T-helper 1 cell treated with Interleukin-12 subunit alpha and Interleukin-12 subunit beta and Interleukin-4 antibody, amounts not matched to agents 30 μg/mL and 1 μg/mL, for 36 hours (primary cell): ENCODE results near the gene TMEM184A.
A peak's percentile ranks its signal among the peaks of the same experiment; 100 is the strongest.

Source experiments
- H3K27ac Mint-ChIP-seq: one replicate; pipeline ENCODE4 v1.8.0; 2021; ENCODE audit warnings: mild to moderate bottlenecking, mixed read lengths
- H3K27me3 Mint-ChIP-seq: one replicate; pipeline ENCODE4 v1.8.0; 2021; ENCODE audit warnings: low read depth, mixed read lengths
- H3K36me3 Mint-ChIP-seq: one replicate; pipeline ENCODE4 v1.8.0; 2021; ENCODE audit warnings: low read depth, mixed read lengths
- H3K4me1 Mint-ChIP-seq: one replicate; pipeline ENCODE4 v1.8.0; 2021; ENCODE audit warnings: low read depth, mixed read lengths
- H3K4me3 Mint-ChIP-seq: one replicate; pipeline ENCODE4 v1.8.0; 2021; ENCODE audit warnings: mild to moderate bottlenecking, moderate library complexity, mixed read lengths
- H3K9me3 Mint-ChIP-seq: one replicate; pipeline ENCODE4 v1.8.0; 2021; ENCODE audit warnings: mixed read lengths

Gene TMEM184A

GRCh38 chr7:1555813-1556543, at the start of gene TMEM184A:
Gene TMEM184A, minus strand, starts transcription at chr7:1556205. Its CDS starts 721 bp downstream, at chr7:1555484.
- no peaks in the 10 kb centered on the region for H3K9me3 Mint-ChIP-seq
- H3K4me1 Mint-ChIP-seq = no peaks in the 10 kb centered on the region
- H3K36me3 Mint-ChIP-seq = no peaks in the 10 kb centered on the region
- no peak within 1 kb of the TSS for H3K4me3 Mint-ChIP-seq
- H3K27ac Mint-ChIP-seq = no peak within 1 kb of the TSS
- H3K27me3 Mint-ChIP-seq = no peaks in the 10 kb centered on the region

- Mint-ChIP-seq H3K9me3 (no peaks in the 10 kb centered on the region), H3K4me1 (no peaks in the 10 kb centered on the region), H3K27me3 (peaks cover 5% of the 10 kb centered on the region), H3K4me3 (no peak overlapping the region), H3K36me3 (no peaks in the 10 kb centered on the region), H3K27ac (no peak overlapping the region)
Measured at GRCh38 chr7:1604383-1604782, 48.4 kb upstream of the TMEM184A start.

DNA sequence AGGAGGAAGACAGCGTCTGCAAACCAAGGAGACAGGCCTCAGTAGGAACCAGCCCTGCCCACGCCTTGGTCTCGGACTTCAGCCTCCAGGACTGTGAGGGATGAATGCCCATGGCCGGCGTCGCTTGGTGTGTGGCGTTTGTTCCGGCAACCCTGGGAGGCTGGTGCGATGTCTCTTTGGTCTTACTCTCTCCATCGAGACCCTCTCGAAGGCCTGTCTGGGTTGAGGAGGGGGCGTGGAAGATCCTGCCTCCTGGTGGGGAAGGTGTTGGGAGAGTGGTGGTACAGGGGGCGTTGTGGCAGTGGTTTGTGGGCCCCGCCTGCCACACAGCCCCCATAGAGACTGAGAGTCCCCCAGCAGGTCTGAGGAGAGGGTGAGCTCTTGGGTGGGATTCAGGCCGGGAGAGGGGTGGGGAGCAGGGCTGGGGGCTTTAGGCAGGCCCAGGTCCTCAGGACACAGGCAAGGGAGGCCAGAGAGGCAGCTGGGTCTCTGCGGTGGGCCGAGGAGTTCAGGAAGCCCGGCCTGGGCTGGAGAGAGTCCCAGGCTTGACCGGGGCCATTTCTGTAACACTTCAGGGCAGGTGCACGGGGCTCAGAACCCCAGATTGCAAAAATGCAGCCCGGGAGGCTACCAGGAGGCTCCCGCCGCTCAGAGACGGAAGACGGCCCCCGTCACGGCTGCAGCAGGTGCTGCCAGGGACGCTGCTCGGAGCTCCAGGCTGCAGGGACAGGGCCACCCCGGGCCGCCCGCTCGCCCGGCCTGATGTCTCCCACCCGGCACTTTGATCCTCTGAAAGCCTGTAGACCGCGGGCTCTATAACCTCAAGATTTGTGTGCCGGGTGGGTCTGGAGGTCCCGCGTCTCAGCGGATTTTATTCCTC, 47.6 kb upstream of the TMEM184A start:
- no peak overlapping the region for H3K4me3 Mint-ChIP-seq
- peaks cover 5% of the 10 kb centered on the region for H3K27me3 Mint-ChIP-seq
- no peaks in the 10 kb centered on the region for H3K4me1 Mint-ChIP-seq
- no peaks in the 10 kb centered on the region for H3K36me3 Mint-ChIP-seq
- peaks cover under 1% of the 10 kb centered on the region for H3K9me3 Mint-ChIP-seq
- no peak overlapping the region for H3K27ac Mint-ChIP-seq

DNA sequence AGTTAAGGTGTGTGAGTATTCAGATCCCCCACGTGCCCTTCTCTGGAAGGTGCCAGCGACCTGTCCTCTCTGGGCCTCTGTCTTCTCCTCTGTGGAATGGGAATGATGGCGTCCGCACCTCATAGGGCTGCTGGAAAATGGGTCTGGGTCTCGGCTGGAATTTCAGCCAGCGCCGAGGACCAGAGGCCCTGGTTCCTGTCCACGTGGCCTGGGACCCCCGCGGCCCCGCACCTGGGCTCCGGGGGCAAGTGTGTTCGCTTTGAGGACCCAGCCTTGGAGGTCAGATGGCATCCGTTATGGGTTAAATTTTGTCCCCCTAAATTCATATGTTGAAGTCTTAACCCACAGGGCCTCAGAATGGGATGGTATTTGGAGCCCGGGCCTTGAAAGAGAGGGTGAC, 46.4 kb upstream of the TMEM184A start:
- no peak overlapping the region for H3K27ac Mint-ChIP-seq
- H3K9me3 Mint-ChIP-seq = peaks cover 5% of the 10 kb centered on the region
- H3K4me3 Mint-ChIP-seq = no peak overlapping the region
- peaks cover 5% of the 10 kb centered on the region for H3K27me3 Mint-ChIP-seq
- no peaks in the 10 kb centered on the region for H3K4me1 Mint-ChIP-seq
- no peaks in the 10 kb centered on the region for H3K36me3 Mint-ChIP-seq

GRCh38 chr7:1601956-1602355, 46.0 kb upstream of the TMEM184A start:
- Mint-ChIP-seq H3K9me3 (peaks cover 5% of the 10 kb centered on the region), H3K27ac (no peak overlapping the region), H3K36me3 (no peaks in the 10 kb centered on the region), H3K27me3 (peaks cover 5% of the 10 kb centered on the region), H3K4me3 (no peak overlapping the region), H3K4me1 (no peaks in the 10 kb centered on the region)

- Mint-ChIP-seq H3K4me1 (no peaks in the 10 kb centered on the region), H3K36me3 (no peaks in the 10 kb centered on the region), H3K9me3 (peaks cover 5% of the 10 kb centered on the region), H3K4me3 (no peak overlapping the region), H3K27me3 (no peaks in the 10 kb centered on the region), H3K27ac (no peak overlapping the region)
Measured at GRCh38 chr7:1599640-1600395, 43.8 kb upstream of the TMEM184A start.

- peaks cover 5% of the 10 kb centered on the region for H3K9me3 Mint-ChIP-seq
- H3K4me1 Mint-ChIP-seq = no peaks in the 10 kb centered on the region
- no peaks in the 10 kb centered on the region for H3K36me3 Mint-ChIP-seq
- no peak overlapping the region for H3K27ac Mint-ChIP-seq
- H3K27me3 Mint-ChIP-seq = no peaks in the 10 kb centered on the region
- H3K4me3 Mint-ChIP-seq = no peak overlapping the region
Measured at GRCh38 chr7:1598961-1599639, 43.1 kb upstream of the TMEM184A start.

DNA sequence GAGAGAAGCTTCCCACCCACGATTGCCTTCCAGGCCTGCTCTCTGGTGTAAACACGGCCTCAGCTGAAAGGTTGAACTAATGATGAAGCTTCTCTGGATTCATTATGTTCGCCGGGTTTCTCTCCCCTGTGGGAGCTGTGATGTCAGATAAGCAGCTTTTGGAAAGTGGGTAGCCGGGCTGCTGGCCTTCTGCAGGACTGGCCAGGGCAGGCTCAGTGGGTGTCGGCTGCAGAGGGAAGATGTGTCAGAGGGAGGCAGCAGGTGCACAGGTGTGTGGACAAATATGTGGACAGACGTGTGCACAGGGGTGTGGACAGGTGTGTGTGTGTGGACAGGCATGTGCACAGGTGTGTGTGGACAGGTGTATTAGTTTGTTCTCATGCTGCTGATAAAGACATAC, 42.3 kb upstream of the TMEM184A start:
- Mint-ChIP-seq H3K36me3 (no peaks in the 10 kb centered on the region), H3K9me3 (peaks cover 5% of the 10 kb centered on the region), H3K27ac (no peak overlapping the region), H3K4me1 (no peaks in the 10 kb centered on the region), H3K27me3 (peaks cover under 1% of the 10 kb centered on the region), H3K4me3 (no peak overlapping the region)

DNA sequence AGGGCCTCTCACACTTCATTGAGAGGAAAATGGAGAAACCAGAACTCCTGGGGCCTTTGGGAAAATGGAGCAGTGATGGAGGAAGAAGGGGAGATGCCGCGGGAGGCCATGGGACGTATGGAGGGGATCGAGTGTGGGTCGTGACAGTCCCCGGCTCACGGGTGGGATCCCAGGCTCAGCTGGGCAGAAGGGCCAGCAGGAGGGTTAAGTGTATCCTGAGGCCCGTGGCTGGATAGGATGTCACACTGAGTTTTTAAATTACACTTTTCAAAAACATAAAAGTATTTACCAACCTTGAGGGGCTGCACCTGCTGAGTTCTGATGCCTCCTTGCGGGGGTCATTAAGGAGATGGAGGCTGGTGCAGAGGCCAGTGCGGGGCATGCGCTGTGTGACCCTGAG, 41.8 kb upstream of the TMEM184A start:
- Mint-ChIP-seq H3K36me3 (no peaks in the 10 kb centered on the region), H3K27ac (no peak overlapping the region), H3K4me3 (no peak overlapping the region), H3K4me1 (peaks cover under 1% of the 10 kb centered on the region), H3K27me3 (peaks cover 6% of the 10 kb centered on the region), H3K9me3 (peaks cover 5% of the 10 kb centered on the region)

DNA sequence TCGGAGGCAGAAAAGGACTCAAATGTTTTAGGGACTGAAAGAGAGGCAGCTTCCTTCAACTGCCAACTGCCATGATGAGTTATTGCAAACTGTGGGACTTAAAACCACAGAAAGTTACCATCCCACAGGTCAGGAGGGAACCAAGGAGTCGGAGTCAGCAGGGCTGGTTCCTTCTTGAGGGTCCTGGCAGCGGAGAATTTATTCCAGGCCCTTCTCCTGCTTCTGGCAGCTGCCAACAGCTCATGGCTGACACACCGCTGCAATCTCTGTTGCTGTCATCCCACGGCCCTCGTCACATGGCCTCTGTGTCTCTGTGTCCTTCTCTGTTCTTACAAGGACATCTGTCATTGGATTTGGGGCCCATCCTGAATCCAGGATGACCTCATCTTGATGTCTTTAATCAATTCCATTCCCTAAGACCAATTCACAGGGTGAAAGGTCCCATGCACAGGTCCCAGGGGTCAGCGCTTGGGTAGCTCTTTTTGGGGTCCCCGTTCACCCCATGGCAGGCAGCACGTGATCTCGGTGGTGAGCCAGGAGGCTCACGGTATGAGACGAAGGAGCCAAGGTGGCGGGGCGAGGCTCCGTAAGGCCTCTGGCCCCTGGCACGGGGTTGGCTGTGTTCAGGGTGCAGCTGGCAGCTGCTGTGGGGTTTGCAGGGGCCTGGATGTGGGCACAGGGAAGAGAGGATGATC, 41.2 kb upstream of the TMEM184A start:
- Mint-ChIP-seq H3K27ac (no peak overlapping the region), H3K9me3 (peaks cover 5% of the 10 kb centered on the region), H3K4me1 (peaks cover 4% of the 10 kb centered on the region), H3K36me3 (no peaks in the 10 kb centered on the region), H3K4me3 (no peak overlapping the region), H3K27me3 (peaks cover 10% of the 10 kb centered on the region)

DNA sequence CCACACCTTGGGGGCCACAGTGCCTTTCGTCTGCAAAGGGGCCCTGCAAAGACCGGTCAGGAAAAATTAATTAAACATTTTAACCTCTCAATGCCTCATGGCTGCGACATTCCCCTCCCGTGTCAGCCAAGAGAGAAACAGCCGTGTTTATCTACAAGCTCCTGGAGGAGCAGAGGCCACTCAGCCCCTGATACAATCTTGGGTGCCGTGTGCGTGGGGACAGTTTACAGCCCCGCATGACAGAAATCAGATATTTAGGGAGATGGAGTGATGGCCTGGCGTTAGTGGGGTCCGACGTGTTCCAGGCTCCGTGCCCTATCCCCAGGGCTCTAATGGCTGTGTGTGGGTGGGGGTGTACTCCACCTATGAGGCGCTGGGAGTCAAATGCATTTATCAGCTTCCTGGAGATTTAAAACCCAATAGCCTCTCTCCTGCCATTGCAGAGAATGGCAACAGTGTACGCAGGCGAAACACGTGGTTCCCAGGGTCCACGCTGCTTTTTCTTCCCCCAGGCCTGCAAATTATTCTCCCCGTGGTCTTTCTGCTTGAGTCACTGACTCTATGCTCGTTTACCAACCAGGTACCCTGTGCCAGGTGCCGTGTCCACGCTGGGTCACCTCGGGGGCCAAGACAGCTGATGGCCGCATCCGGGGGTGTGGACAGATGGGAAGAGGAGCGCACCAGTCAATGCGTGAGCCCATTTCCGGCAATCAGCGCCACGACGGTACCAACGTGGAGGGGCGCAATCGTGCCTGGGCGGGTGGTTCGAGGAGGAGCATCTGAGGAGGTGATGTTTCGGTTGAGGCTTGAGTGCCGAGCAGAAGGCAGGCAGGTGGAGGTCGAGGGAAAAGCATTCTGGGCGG, 40.4 kb upstream of the TMEM184A start:
- peaks cover 15% of the 10 kb centered on the region for H3K27me3 Mint-ChIP-seq
- peaks cover 9% of the 10 kb centered on the region for H3K4me1 Mint-ChIP-seq
- peaks cover 5% of the 10 kb centered on the region for H3K9me3 Mint-ChIP-seq
- H3K4me3 Mint-ChIP-seq = no peak overlapping the region
- no peaks in the 10 kb centered on the region for H3K36me3 Mint-ChIP-seq
- H3K27ac Mint-ChIP-seq = no peak overlapping the region

DNA sequence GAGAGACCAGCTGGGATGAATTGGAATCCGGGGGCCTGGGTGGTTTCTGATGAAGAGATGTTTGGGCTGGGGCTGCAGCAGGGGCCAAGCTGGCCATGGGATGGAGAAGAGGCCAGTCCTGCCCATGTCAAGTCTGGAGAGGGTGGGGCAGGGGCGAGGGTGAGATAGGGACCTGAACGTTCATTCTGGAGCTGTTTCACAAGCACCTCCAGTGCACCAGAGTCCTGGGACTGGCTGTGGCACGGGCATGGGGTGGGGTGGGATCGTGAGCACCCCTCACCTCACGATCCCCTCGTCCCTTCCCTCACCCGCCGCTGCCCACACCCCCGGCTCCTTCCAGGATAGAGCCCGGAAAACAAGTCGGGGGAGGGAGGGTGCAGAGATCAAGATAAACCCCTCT, 39.6 kb upstream of the TMEM184A start:
- Mint-ChIP-seq H3K4me1 (peaks cover 9% of the 10 kb centered on the region), H3K27ac (no peak overlapping the region), H3K4me3 (no peak overlapping the region), H3K27me3 (peaks cover 23% of the 10 kb centered on the region), H3K36me3 (no peaks in the 10 kb centered on the region), H3K9me3 (peaks cover 5% of the 10 kb centered on the region)

DNA sequence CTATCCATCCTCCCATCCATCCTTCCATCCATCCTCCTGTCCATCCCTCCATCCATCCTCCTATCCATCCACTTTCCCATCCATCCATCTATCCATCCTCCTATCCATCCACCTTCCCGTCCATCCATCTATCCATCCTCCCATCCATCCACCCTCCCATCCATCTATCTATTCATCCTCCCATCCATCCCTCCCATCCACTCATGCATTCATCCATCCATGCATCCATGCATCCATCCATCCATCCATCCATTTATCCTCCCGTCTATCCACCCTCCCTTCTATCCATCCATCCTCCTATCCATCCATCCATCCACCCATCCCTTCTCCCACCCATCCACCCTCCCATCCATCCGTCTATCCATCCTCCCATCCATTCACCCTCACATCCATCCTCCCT, 39.0 kb upstream of the TMEM184A start:
- H3K4me3 Mint-ChIP-seq = no peak overlapping the region
- peaks cover 26% of the 10 kb centered on the region for H3K27me3 Mint-ChIP-seq
- peak overlapping the region; percentile 28 for H3K27ac Mint-ChIP-seq

More for the DNA sequence above, 39.0 kb upstream of the TMEM184A start:
- H3K36me3 Mint-ChIP-seq = no peaks in the 10 kb centered on the region
- peaks cover 9% of the 10 kb centered on the region for H3K4me1 Mint-ChIP-seq
- H3K9me3 Mint-ChIP-seq = peaks cover 5% of the 10 kb centered on the region
